Measurements from ENCODE around the gene RPRD1B.

RPRD1B gene

GRCh38 chr20:38135651-38136420, 102.3 kb downstream of the RPRD1B start:
- no peak for DNase-seq (ENCODE audit: low read depth)

- DNase-seq (ENCODE audit: low read depth) = no peak
Observed at GRCh38 chr20:38136421-38137245, 103.1 kb downstream of the RPRD1B start.

- DNase-seq (ENCODE audit: low read depth) = no peak
Observed at GRCh38 chr20:38137441-38138037, 104.0 kb downstream of the RPRD1B start.

- no peak for DNase-seq (ENCODE audit: low read depth)
Observed at GRCh38 chr20:38138086-38138778, 104.7 kb downstream of the RPRD1B start.

GRCh38 chr20:38139156-38139912, 105.8 kb downstream of the RPRD1B start:
- no peak for DNase-seq (ENCODE audit: low read depth)

- DNase-seq (ENCODE audit: low read depth) = no peak
Observed at GRCh38 chr20:38139977-38140753, 106.6 kb downstream of the RPRD1B start.

GRCh38 chr20:38141204-38141888, 107.8 kb downstream of the RPRD1B start:
- no peak for DNase-seq (ENCODE audit: low read depth)
